ENCODE data around the gene NKX2-1.

DNA sequence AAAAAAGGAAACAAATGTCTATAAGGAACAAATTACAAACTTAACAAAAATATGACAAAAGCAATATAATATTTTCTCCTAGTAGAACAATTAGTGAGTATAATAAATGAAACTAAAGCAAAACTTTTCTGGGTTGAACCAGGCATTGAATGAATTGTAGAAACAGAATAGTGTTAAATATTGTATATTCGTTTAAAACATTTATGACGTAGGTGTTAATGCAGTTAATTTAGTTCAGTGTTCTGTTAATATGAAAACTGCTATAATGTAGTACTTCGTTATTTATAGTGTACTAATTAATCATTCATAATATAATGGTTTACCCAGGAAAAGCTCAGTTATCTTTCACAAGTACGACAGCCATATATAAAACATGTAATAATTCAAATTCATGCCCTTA, 23.7 kb downstream of the NKX2-1 start:
- TF ChIP-seq EZH2 (IDR thresholded peaks at IDR 0.05; ENCODE audit: borderline replicate concordance, low read depth, low read length, severe bottlenecking) (no peak), MYC (IDR thresholded peaks at IDR 0.05; ENCODE audit: low read depth, low read length) (no peak), POLR2AphosphoS5 (IDR thresholded peaks at IDR 0.05; ENCODE audit: insufficient read depth, low read depth, low read length) (no peak), POLR2A (IDR thresholded peaks at IDR 0.05; ENCODE audit: low read depth, low read length) (no peak), FOS (IDR thresholded peaks at IDR 0.05; ENCODE audit: borderline replicate concordance, insufficient read depth, low read length) (no peak), JUN (IDR thresholded peaks at IDR 0.05; ENCODE audit: borderline replicate concordance, insufficient read depth, insufficient read length, low read depth) (no peak)
- TF ChIP-seq, protein P1, sequence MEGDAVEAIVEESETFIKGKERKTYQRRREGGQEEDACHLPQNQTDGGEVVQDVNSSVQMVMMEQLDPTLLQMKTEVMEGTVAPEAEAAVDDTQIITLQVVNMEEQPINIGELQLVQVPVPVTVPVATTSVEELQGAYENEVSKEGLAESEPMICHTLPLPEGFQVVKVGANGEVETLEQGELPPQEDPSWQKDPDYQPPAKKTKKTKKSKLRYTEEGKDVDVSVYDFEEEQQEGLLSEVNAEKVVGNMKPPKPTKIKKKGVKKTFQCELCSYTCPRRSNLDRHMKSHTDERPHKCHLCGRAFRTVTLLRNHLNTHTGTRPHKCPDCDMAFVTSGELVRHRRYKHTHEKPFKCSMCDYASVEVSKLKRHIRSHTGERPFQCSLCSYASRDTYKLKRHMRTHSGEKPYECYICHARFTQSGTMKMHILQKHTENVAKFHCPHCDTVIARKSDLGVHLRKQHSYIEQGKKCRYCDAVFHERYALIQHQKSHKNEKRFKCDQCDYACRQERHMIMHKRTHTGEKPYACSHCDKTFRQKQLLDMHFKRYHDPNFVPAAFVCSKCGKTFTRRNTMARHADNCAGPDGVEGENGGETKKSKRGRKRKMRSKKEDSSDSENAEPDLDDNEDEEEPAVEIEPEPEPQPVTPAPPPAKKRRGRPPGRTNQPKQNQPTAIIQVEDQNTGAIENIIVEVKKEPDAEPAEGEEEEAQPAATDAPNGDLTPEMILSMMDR (IDR thresholded peaks at IDR 0.05; ENCODE audit: extremely low read depth in 1 of 2, insufficient read depth in 1 of 2, low read depth in 1 of 2, low read length in 2 of 2), result no peak
